ENCODE results near the gene DLG2. TPM values are rescaled to one million over a fixed set of nuclear protein-coding genes. Genes with fewer than 3 reads are reported as not detected.

DLG2 gene
- total RNA-seq, 2 donors from 2014 or later: 3.8 to 16.4 TPM

DNA sequence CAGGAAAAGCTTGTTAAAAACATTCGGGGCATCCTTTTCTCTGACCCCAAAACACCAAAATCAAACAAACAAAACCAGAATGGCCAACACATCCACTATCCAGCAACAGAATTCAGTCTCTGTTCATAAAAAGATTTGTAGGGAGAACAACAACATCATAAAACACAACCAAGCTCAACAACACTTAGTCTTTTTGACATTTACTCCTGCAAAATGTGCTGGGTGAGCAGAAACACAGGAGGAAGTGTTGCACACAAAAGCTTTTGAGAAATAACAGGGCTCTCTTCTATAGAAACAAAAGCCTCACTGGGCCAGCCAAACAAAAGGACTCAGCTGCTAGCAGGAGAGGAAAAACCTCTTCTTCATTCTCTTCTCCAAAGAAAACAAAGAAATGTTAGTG is 1604.9 kb downstream of the DLG2 start:
- Histone ChIP-seq H3K9me3 (no peaks in the 10 kb centered on the region), H3K4me3 (no peak overlapping the region), H3K27ac (no peak overlapping the region), H3K4me1 (ENCODE audit: control insufficient read depth in 1 of 2, low read depth in 2 of 2) (no peaks in the 10 kb centered on the region), H3K36me3 (no peaks in the 10 kb centered on the region), H3K27me3 (replicated peaks; ENCODE audit: insufficient read depth) (no peaks in the 10 kb centered on the region)
- ATAC-seq (ENCODE audit: insufficient number of reproducible peaks, low FRiP score, low read depth) (no peak), DNase-seq (ENCODE audit: low spot score) (no peak)
- TF ChIP-seq CTCF (IDR thresholded peaks at IDR 0.05): no peak

- ATAC-seq (ENCODE audit: insufficient number of reproducible peaks, low FRiP score, low read depth): no peak
- Histone ChIP-seq H3K36me3 (no peaks in the 10 kb centered on the region), H3K4me1 (ENCODE audit: control insufficient read depth in 1 of 2, low read depth in 2 of 2) (no peaks in the 10 kb centered on the region), H3K9me3 (no peaks in the 10 kb centered on the region), H3K27ac (no peak overlapping the region), H3K4me3 (no peak overlapping the region), H3K27me3 (replicated peaks; ENCODE audit: insufficient read depth) (no peaks in the 10 kb centered on the region)
- DNase-seq (ENCODE audit: low spot score): no peak
- TF ChIP-seq CTCF (IDR thresholded peaks at IDR 0.05): no peak
These were observed 1605.9 kb downstream of the DLG2 start for GRCh38 chr11:84021291-84021690.

DNA sequence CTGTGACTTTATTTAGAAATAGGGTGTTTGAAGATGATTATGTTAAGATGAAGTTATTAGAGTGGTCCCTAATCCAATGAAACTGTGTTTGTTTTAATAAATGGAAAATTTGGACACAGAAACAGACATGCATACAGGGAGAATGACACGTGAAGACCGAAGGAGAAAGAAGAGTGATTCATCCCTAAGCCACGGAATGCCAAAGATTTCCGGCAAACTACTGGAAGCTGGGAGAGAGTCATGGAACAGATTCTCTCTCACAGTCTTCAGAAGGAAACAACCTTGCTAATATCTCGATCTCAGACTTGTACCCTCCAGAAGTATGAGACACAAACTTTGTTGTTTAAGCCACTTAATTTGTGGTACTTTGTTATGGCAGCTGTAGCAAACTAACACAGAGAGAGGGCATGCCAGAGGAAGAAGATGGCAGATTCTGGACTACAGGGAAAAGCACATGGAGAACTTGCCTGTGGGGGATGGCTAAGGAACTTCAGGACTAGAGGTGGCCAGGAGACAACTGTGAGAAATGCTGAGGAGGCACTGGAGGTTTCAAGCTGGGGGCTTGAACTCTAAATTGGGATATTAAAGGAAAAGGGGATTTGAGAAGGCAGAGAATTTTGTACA is 1607.5 kb downstream of the DLG2 start:
- ATAC-seq (ENCODE audit: insufficient number of reproducible peaks, low FRiP score, low read depth) (no peak), DNase-seq (ENCODE audit: low spot score) (no peak)
- no peaks in the 10 kb centered on the region for H3K27me3 ChIP-seq (replicated peaks; ENCODE audit: insufficient read depth)
- TF ChIP-seq CTCF (IDR thresholded peaks at IDR 0.05): no peak
- H3K4me1 ChIP-seq (ENCODE audit: control insufficient read depth in 1 of 2, low read depth in 2 of 2): no peaks in the 10 kb centered on the region
- no peaks in the 10 kb centered on the region for H3K9me3 ChIP-seq
- H3K36me3 ChIP-seq: no peaks in the 10 kb centered on the region
- no peak overlapping the region for H3K27ac ChIP-seq
- H3K4me3 ChIP-seq: no peak overlapping the region

DNA sequence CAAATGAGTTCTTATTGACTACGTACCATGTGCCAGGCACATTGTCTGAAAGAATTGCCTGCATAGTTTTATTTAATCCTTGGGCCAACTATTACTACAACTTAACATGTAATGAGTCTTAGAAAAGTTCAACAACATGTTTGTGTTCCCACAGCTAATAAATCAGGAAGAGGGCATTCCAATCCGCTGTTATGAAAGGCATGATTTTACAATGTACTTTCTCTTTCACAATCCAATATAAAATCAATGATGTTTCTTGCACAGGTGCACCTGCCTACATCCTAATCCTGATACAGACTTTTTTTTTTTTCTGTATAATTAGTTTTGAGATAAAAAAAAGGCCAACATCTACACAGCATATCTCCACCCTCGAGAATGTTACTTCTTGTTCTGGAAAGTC is 1612.6 kb downstream of the DLG2 start:
- Histone ChIP-seq H3K9me3 (no peaks in the 10 kb centered on the region), H3K4me1 (ENCODE audit: control insufficient read depth in 1 of 2, low read depth in 2 of 2) (no peaks in the 10 kb centered on the region), H3K36me3 (no peaks in the 10 kb centered on the region), H3K27me3 (replicated peaks; ENCODE audit: insufficient read depth) (no peaks in the 10 kb centered on the region), H3K27ac (no peak overlapping the region), H3K4me3 (no peak overlapping the region)
- ATAC-seq (ENCODE audit: insufficient number of reproducible peaks, low FRiP score, low read depth) (no peak), DNase-seq (ENCODE audit: low spot score) (no peak)
- TF ChIP-seq CTCF (IDR thresholded peaks at IDR 0.05): no peak

- H3K27ac ChIP-seq: no peak overlapping the region
- H3K4me3 ChIP-seq: no peak overlapping the region
- DNase-seq (ENCODE audit: low spot score) (no peak), ATAC-seq (ENCODE audit: insufficient number of reproducible peaks, low FRiP score, low read depth) (no peak)
- no peaks in the 10 kb centered on the region for H3K4me1 ChIP-seq (ENCODE audit: control insufficient read depth in 1 of 2, low read depth in 2 of 2)
- no peaks in the 10 kb centered on the region for H3K27me3 ChIP-seq (replicated peaks; ENCODE audit: insufficient read depth)
- H3K9me3 ChIP-seq: no peaks in the 10 kb centered on the region
- H3K36me3 ChIP-seq: no peaks in the 10 kb centered on the region
- no peak for TF ChIP-seq CTCF (IDR thresholded peaks at IDR 0.05)
These were observed 1614.8 kb downstream of the DLG2 start for GRCh38 chr11:84012171-84012826.

Measured in thoracic aorta (tissue), 2 donors.